ENCODE measurements around the gene STK24. TPM values are rescaled to one million over a fixed set of nuclear protein-coding genes. Genes with fewer than 3 reads are reported as not detected.
"Not testable (repeated sequence)": the region's sequence is repeated elsewhere in the genome, so short reads cannot be mapped to it uniquely, and the experiment has no call there.

STK24 gene
- total RNA-seq, 2 experiments from 2014 or later: 189 to 204 TPM

GRCh38 chr13:98416408-98416807 lies 160.5 kb downstream of the STK24 start:
- H3K9me3 Mint-ChIP-seq: peaks cover 2% of the 10 kb centered on the region
- H3K27me3 Mint-ChIP-seq: peaks cover 22% of the 10 kb centered on the region
- POLR2A ChIA-PET: no interaction called here
- H3K36me3 Mint-ChIP-seq (ENCODE audit: low read depth): no peaks in the 10 kb centered on the region
- H3K4me1 Mint-ChIP-seq: peaks cover 3% of the 10 kb centered on the region
- H3K4me3 Mint-ChIP-seq: no peak overlapping the region
- H3K27ac Mint-ChIP-seq: no peak overlapping the region
- DNase-seq: no peak
- CTCF ChIA-PET: no interaction called here

- Mint-ChIP-seq H3K4me3 (no peak overlapping the region), H3K27ac (no peak overlapping the region), H3K4me1 (peaks cover 3% of the 10 kb centered on the region), H3K9me3 (peaks cover 2% of the 10 kb centered on the region), H3K36me3 (ENCODE audit: low read depth) (no peaks in the 10 kb centered on the region), H3K27me3 (peaks cover 26% of the 10 kb centered on the region)
- ChIA-PET CTCF (no interaction called here), POLR2A (no interaction called here)
- DNase-seq: no peak
Measured at GRCh38 chr13:98415326-98416070, 161.4 kb downstream of the STK24 start.

GRCh38 chr13:98413796-98414195 lies 163.1 kb downstream of the STK24 start:
- ChIA-PET CTCF (no interaction called here), POLR2A (no interaction called here)
- peaks cover 28% of the 10 kb centered on the region for H3K27me3 Mint-ChIP-seq
- no peak overlapping the region for H3K27ac Mint-ChIP-seq
- H3K4me1 Mint-ChIP-seq: peaks cover 3% of the 10 kb centered on the region
- peaks cover 2% of the 10 kb centered on the region for H3K9me3 Mint-ChIP-seq
- no peaks in the 10 kb centered on the region for H3K36me3 Mint-ChIP-seq (ENCODE audit: low read depth)
- no peak for DNase-seq
- no peak overlapping the region for H3K4me3 Mint-ChIP-seq

GRCh38 chr13:98413278-98413677 lies 163.6 kb downstream of the STK24 start:
- H3K36me3 Mint-ChIP-seq (ENCODE audit: low read depth); DNase-seq; POLR2A ChIA-PET; H3K4me3 Mint-ChIP-seq; CTCF ChIA-PET; H3K9me3 Mint-ChIP-seq; H3K27ac Mint-ChIP-seq; H3K4me1 Mint-ChIP-seq: not testable (repeated sequence)
- peaks cover 28% of the 10 kb centered on the region for H3K27me3 Mint-ChIP-seq

- CTCF ChIA-PET: no interaction called here
Measured at GRCh38 chr13:98411617-98412265, 165.2 kb downstream of the STK24 start.

GRCh38 chr13:98411013-98411412 lies 165.9 kb downstream of the STK24 start:
- Mint-ChIP-seq H3K9me3 (no peaks in the 10 kb centered on the region), H3K36me3 (ENCODE audit: low read depth) (no peaks in the 10 kb centered on the region), H3K4me1 (peaks cover 3% of the 10 kb centered on the region), H3K27ac (no peak overlapping the region), H3K4me3 (no peak overlapping the region), H3K27me3 (peaks cover 32% of the 10 kb centered on the region)
- DNase-seq: no peak
- ChIA-PET CTCF (no interaction called here), POLR2A (no interaction called here)

More at GRCh38 chr13:98411617-98412265, 165.2 kb downstream of the STK24 start:
- POLR2A ChIA-PET: no interaction called here
- Mint-ChIP-seq H3K4me1 (peaks cover 3% of the 10 kb centered on the region), H3K27ac (no peak overlapping the region), H3K27me3 (peaks cover 28% of the 10 kb centered on the region), H3K36me3 (ENCODE audit: low read depth) (no peaks in the 10 kb centered on the region), H3K4me3 (no peak overlapping the region), H3K9me3 (peaks cover under 1% of the 10 kb centered on the region)
- DNase-seq: no peak

- no peak for DNase-seq
- H3K4me3 Mint-ChIP-seq: no peak overlapping the region
- H3K27me3 Mint-ChIP-seq: peaks cover 34% of the 10 kb centered on the region
- no peaks in the 10 kb centered on the region for H3K9me3 Mint-ChIP-seq
- no peak overlapping the region for H3K27ac Mint-ChIP-seq
- CTCF ChIA-PET: no interaction called here
- POLR2A ChIA-PET: no interaction called here
- H3K4me1 Mint-ChIP-seq: peaks cover 3% of the 10 kb centered on the region
- H3K36me3 Mint-ChIP-seq (ENCODE audit: low read depth): no peaks in the 10 kb centered on the region
Measured at GRCh38 chr13:98410612-98411011, 166.3 kb downstream of the STK24 start.

GRCh38 chr13:98409281-98409680 lies 167.6 kb downstream of the STK24 start:
- no peaks in the 10 kb centered on the region for H3K9me3 Mint-ChIP-seq
- H3K27ac Mint-ChIP-seq: no peak overlapping the region
- ChIA-PET CTCF (interaction anchor here (1.1 kb wide), 2 partner anchors 37 to 244 kb away, joined by 3 to 4 read pairs; no protein-coding TSS in a partner anchor), POLR2A (no interaction called here)
- peaks cover 3% of the 10 kb centered on the region for H3K4me1 Mint-ChIP-seq
- H3K4me3 Mint-ChIP-seq: no peak overlapping the region
- DNase-seq: no peak
- H3K27me3 Mint-ChIP-seq: peaks cover 31% of the 10 kb centered on the region
- no peaks in the 10 kb centered on the region for H3K36me3 Mint-ChIP-seq (ENCODE audit: low read depth)

GRCh38 chr13:98407575-98407974 lies 169.3 kb downstream of the STK24 start:
- POLR2A ChIA-PET: no interaction called here

GRCh38 chr13:98406971-98407370 lies 169.9 kb downstream of the STK24 start:
- Mint-ChIP-seq H3K9me3 (no peaks in the 10 kb centered on the region), H3K27ac (no peak overlapping the region), H3K4me3 (no peak overlapping the region), H3K36me3 (ENCODE audit: low read depth) (no peaks in the 10 kb centered on the region), H3K27me3 (peaks cover 22% of the 10 kb centered on the region), H3K4me1 (peaks cover 2% of the 10 kb centered on the region)
- DNase-seq: no peak
- ChIA-PET CTCF (no interaction called here), POLR2A (no interaction called here)

More at GRCh38 chr13:98407575-98407974, 169.3 kb downstream of the STK24 start:
- Mint-ChIP-seq H3K27me3 (peaks cover 27% of the 10 kb centered on the region), H3K4me3 (no peak overlapping the region), H3K36me3 (ENCODE audit: low read depth) (no peaks in the 10 kb centered on the region), H3K4me1 (peaks cover 3% of the 10 kb centered on the region), H3K27ac (no peak overlapping the region), H3K9me3 (no peaks in the 10 kb centered on the region)
- CTCF ChIA-PET: no interaction called here
- DNase-seq: no peak

- CTCF ChIA-PET: no interaction called here
Measured at GRCh38 chr13:98406427-98406826, 170.5 kb downstream of the STK24 start.

GRCh38 chr13:98405690-98406344 lies 171.1 kb downstream of the STK24 start:
- H3K4me1 Mint-ChIP-seq: no peaks in the 10 kb centered on the region
- H3K4me3 Mint-ChIP-seq: no peak overlapping the region
- H3K36me3 Mint-ChIP-seq (ENCODE audit: low read depth): no peaks in the 10 kb centered on the region
- CTCF ChIA-PET: interaction anchor here (1.6 kb wide), 1 partner anchor 170 kb away, joined by 3 read pairs; no protein-coding TSS in a partner anchor
- H3K27ac Mint-ChIP-seq: no peak overlapping the region
- POLR2A ChIA-PET: no interaction called here
- DNase-seq: no peak
- peaks cover 15% of the 10 kb centered on the region for H3K27me3 Mint-ChIP-seq
- no peaks in the 10 kb centered on the region for H3K9me3 Mint-ChIP-seq

More at GRCh38 chr13:98406427-98406826, 170.5 kb downstream of the STK24 start:
- Mint-ChIP-seq H3K4me3 (no peak overlapping the region), H3K9me3 (no peaks in the 10 kb centered on the region), H3K4me1 (no peaks in the 10 kb centered on the region), H3K27ac (no peak overlapping the region), H3K27me3 (peaks cover 19% of the 10 kb centered on the region), H3K36me3 (ENCODE audit: low read depth) (no peaks in the 10 kb centered on the region)
- POLR2A ChIA-PET: no interaction called here
- no peak for DNase-seq

GRCh38 chr13:98405107-98405571 lies 171.8 kb downstream of the STK24 start:
- CTCF ChIA-PET: interaction anchor here (1.6 kb wide), 1 partner anchor 169 kb away, joined by 3 read pairs; no protein-coding TSS in a partner anchor
- H3K4me1 Mint-ChIP-seq: no peaks in the 10 kb centered on the region
- no peaks in the 10 kb centered on the region for H3K36me3 Mint-ChIP-seq (ENCODE audit: low read depth)
- H3K27ac Mint-ChIP-seq: no peak overlapping the region
- POLR2A ChIA-PET: no interaction called here
- H3K27me3 Mint-ChIP-seq: peaks cover 12% of the 10 kb centered on the region
- DNase-seq: no peak
- H3K4me3 Mint-ChIP-seq: no peak overlapping the region
- no peaks in the 10 kb centered on the region for H3K9me3 Mint-ChIP-seq
